Left lung (tissue), 10 donors: Measurements from ENCODE around the gene KAZALD1. TPM values are rescaled to one million over a fixed set of nuclear protein-coding genes. Genes with fewer than 3 reads are reported as not detected.
A peak's percentile ranks its signal among the peaks of the same experiment; 100 is the strongest.

Experiments used
- ATAC-seq: fragments of 200-7000 bp; cut with Tn5 transposase; one replicate; pipeline ENCODE4 v1.9.1; 2020; ENCODE audit warnings: moderate library complexity
- DNase-seq, 4 donors: peaks; one replicate each; pipeline ENCODE4 v3.0.0-alpha.2; 2013 to 2020
- H3K27ac ChIP-seq, 2 donors: fragments of 200-600 bp; sonication (generic) in 1 of 2; one replicate each; pipeline versions ENCODE4 v1.5.0 to v1.8.0; 2020 to 2021
- H3K27me3 ChIP-seq, 2 donors: fragments of 200-600 bp; sonication (generic) in 1 of 2; one replicate each; pipeline versions ENCODE4 v1.5.0 to v1.8.0; 2020 to 2021
- H3K36me3 ChIP-seq, 2 donors: fragments of 200-600 bp; sonication (generic) in 1 of 2; one replicate each; pipeline versions ENCODE4 v1.5.0 to v1.8.0; 2020 to 2021
- H3K4me1 ChIP-seq, 2 donors: fragments of 200-600 bp; one replicate each; pipeline ENCODE4 v1.8.0; 2021
- H3K4me3 ChIP-seq, 2 donors: fragments of 200-600 bp; sonication (generic) in 1 of 2; one replicate each; pipeline versions ENCODE4 v1.5.0 to v1.8.0; 2020 to 2021; ENCODE audit warnings: mild to moderate bottlenecking in 1 of 2
- H3K9me3 ChIP-seq, 2 donors: fragments of 200-600 bp; sonication (generic) in 1 of 2; one replicate each; pipeline versions ENCODE4 v1.5.0 to v1.8.0; 2020 to 2021
- intact Hi-C, 2 donors: fragments of 100-400 bp; cut with DNase I; formaldehyde crosslinking; loops; one replicate each; pipeline versions ENCODE4 v1.11.2 to v1.14.2; 2022
- polyA plus RNA-seq, 6 donors: library from polyadenylated mRNA; unstranded; fragments of 120-200 nt; gene quantifications; one replicate each; pipeline ENCODE4 v1.2.1, GENCODE V29; 2013; ENCODE audit not compliant: insufficient read length in 6 of 6
- total RNA-seq, 2 donors: library from RNA; stranded (reverse); fragmentation: NEBNext Ultra II Directional; extraction: Animal tissue kit (Norgen Biotek cat#: 25700); gene quantifications; one replicate each; pipeline ENCODE4 v1.2.1, GENCODE V29; 2021
- TF ChIP-seq, protein P1 (sequence below), 2 donors: fragments of 200-600 bp; sonication (generic) in 1 of 2; IDR thresholded peaks; one replicate each; pipeline versions ENCODE4 v1.5.0 to v1.8.0; 2021; ENCODE audit warnings: antibody characterized with exemption in 2 of 2
- donor health status: DM: no; HTN: yes; CAD: no.
- donor health status: DM: no; HTN: no; CAD: no.

The KAZALD1 gene
- total and polyA plus RNA-seq, 8 donors, result 7.1 to 17.0 (median 12.0) TPM

DNA sequence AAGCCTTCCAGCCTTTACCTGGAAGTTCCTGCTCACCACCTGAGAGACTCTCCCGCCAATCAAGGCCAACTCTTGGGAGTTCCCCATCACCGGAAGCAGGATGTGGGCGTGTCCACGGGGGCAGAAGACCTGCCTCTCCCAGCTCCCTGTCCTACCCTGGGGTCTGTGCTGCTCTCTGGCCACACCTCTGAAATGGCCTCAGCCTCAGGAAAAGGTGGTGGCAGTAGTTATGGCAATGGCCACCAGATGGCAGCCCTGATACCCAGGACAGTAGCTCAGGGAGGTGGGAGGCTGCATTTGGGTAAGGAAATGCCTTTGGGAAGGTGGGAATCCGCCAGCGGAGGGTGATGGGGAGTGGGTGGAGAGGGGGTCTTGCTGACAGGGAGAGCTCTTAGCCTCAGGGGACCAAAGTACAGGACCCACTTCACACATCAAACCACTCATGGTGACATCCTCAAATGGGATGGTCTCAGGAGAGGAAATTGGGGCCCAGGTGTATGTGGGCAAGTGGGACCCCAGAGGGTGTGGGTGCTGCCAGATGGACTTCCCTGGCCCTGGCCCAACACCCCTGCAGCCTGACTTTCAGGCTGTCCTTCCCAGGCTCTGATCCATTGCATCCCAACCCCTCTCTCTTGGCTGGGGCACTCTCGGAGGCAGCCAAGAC is 33.9 kb downstream of the KAZALD1 start:
- Histone ChIP-seq H3K4me1 (no peaks in the 10 kb centered on the region), H3K27me3 (peaks cover 19 to 97% of the 10 kb centered on the region in 2 donors), H3K4me3 (no peak overlapping the region), H3K36me3 (no peaks in the 10 kb centered on the region), H3K9me3 (no peaks in the 10 kb centered on the region), H3K27ac (no peak overlapping the region)
- DNase-seq, result peak in 3 of 4 donors; percentile 34 to 62 (median 42)
- TF ChIP-seq, protein P1, sequence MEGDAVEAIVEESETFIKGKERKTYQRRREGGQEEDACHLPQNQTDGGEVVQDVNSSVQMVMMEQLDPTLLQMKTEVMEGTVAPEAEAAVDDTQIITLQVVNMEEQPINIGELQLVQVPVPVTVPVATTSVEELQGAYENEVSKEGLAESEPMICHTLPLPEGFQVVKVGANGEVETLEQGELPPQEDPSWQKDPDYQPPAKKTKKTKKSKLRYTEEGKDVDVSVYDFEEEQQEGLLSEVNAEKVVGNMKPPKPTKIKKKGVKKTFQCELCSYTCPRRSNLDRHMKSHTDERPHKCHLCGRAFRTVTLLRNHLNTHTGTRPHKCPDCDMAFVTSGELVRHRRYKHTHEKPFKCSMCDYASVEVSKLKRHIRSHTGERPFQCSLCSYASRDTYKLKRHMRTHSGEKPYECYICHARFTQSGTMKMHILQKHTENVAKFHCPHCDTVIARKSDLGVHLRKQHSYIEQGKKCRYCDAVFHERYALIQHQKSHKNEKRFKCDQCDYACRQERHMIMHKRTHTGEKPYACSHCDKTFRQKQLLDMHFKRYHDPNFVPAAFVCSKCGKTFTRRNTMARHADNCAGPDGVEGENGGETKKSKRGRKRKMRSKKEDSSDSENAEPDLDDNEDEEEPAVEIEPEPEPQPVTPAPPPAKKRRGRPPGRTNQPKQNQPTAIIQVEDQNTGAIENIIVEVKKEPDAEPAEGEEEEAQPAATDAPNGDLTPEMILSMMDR (IDR thresholded peaks at IDR 0.05), result peak; percentile 76 to 83
- ATAC-seq, result peak; percentile 92
- intact Hi-C loops, result loop anchor here in 1 of 2 donors (5.0 kb wide), 1 partner anchor 47 kb away; no protein-coding TSS in a partner anchor

DNA sequence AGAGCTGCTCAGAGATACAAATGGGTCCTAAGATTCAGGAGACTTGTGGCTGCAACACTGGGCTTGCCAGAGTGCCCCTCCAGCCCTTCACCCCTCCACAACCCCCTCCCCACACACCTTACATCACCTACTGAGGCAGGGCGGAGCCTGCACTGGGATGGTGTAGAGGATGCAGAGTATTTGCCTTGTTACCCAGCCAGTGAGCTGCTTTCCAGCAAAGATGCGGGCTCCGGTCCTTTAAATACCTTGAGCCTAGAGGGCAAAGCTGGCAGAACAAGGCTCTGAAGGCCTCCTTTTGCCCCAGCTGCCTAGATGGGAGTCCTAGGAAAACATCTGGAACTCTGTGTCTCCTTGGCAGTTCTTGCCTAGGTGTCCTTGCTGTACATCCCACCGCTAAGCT is 34.6 kb downstream of the KAZALD1 start:
- no peaks in the 10 kb centered on the region for H3K9me3 ChIP-seq
- TF ChIP-seq, protein P1 (IDR thresholded peaks at IDR 0.05), result no peak
- DNase-seq (no peak), ATAC-seq (no peak)
- no peak overlapping the region for H3K4me3 ChIP-seq
- no peak overlapping the region for H3K27ac ChIP-seq
- H3K27me3 ChIP-seq, result peaks cover 19 to 97% of the 10 kb centered on the region in 2 donors
- H3K36me3 ChIP-seq, result no peaks in the 10 kb centered on the region
- H3K4me1 ChIP-seq, result no peaks in the 10 kb centered on the region
- intact Hi-C loops, result loop anchor here in 1 of 2 donors (5.0 kb wide), 1 partner anchor 46 kb away; no protein-coding TSS in a partner anchor

DNA sequence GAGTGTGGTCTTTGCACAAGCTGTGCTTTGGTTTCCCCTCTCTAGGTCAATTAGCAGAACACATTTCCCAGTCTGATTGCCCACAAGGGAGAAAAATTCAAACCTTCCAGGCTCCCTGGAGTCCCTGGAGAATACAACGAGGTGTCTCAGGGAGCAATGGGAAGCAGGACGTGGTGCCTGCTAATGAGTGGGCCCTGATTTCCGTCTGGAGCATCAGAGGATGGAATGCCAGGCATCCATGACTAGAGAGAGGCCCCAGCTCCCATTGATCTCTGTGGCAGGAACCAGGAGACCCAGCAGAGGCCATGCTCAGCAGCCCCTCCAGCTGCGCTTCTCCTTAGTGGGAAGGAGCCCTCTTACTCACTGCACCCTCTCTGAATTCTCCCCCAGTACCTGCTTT is 36.1 kb downstream of the KAZALD1 start:
- DNase-seq, result no peak
- H3K4me3 ChIP-seq, result no peak overlapping the region
- TF ChIP-seq, protein P1 (IDR thresholded peaks at IDR 0.05), result no peak
- no peaks in the 10 kb centered on the region for H3K4me1 ChIP-seq
- intact Hi-C loops, result loop anchor here in 1 of 2 donors (5.0 kb wide), 1 partner anchor 44 kb away; no protein-coding TSS in a partner anchor
- no peaks in the 10 kb centered on the region for H3K36me3 ChIP-seq
- H3K9me3 ChIP-seq, result no peaks in the 10 kb centered on the region
- peaks cover 16 to 97% of the 10 kb centered on the region in 2 donors for H3K27me3 ChIP-seq
- H3K27ac ChIP-seq, result no peak overlapping the region
- ATAC-seq, result no peak

DNA sequence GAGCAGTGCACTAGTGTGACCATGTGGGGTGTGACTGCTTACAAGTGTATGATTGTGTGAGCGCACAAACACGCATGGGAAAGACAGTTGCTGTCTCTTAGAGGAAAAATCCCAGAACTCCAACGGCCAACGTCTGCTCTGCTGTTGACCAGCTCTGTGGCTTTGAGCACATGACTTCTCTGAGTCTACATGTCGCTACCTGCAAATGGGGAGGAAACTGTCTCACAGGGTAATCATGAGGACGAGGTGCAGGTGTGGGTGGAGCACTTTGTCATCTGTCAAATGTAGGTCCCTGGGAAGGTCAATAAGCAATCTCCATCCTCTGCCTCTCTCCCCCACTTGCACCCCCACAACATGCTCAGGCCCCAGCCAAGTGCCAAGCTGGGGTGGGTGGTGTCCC is 38.1 kb downstream of the KAZALD1 start:
- H3K27ac ChIP-seq, result no peak overlapping the region
- ATAC-seq, result no peak
- no peaks in the 10 kb centered on the region for H3K9me3 ChIP-seq
- TF ChIP-seq, protein P1 (IDR thresholded peaks at IDR 0.05), result no peak
- H3K27me3 ChIP-seq, result peaks cover 9 to 95% of the 10 kb centered on the region in 2 donors
- no peaks in the 10 kb centered on the region for H3K36me3 ChIP-seq
- no peak overlapping the region for H3K4me3 ChIP-seq
- no peaks in the 10 kb centered on the region for H3K4me1 ChIP-seq
- intact Hi-C loops, result loop anchor here in 1 of 2 donors (5.0 kb wide), 1 partner anchor 42 kb away; no protein-coding TSS in a partner anchor
- no peak for DNase-seq

DNA sequence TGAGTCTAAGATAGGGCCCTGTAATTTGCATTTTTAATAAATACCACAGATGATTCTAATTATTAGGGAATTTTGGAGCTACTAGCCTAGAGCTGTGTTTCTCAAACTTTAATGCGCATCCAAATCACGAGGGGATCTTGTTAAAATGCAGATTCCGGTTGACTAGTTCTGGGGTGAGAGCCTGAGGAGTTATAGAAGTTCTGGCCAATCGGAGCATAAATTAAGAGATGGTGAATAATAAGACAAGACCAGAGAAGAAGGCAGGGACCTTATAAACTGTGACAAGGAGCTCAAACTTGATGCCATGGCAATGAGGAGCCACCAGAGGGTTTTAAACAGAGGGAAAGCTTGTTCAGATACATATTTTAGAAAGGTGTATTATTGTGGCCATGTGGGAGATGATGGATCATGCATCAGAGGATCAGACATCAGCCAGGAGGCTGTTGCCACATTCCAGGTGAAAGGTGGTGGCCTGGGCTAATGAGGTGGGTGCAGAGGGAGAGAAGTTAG is 39.6 kb downstream of the KAZALD1 start:
- no peak for DNase-seq
- TF ChIP-seq, protein P1 (IDR thresholded peaks at IDR 0.05), result no peak
- no peaks in the 10 kb centered on the region for H3K36me3 ChIP-seq
- no peak for ATAC-seq
- H3K9me3 ChIP-seq, result no peaks in the 10 kb centered on the region
- no peaks in the 10 kb centered on the region for H3K4me1 ChIP-seq
- H3K27ac ChIP-seq, result no peak overlapping the region
- peaks cover 9 to 93% of the 10 kb centered on the region in 2 donors for H3K27me3 ChIP-seq
- no peak overlapping the region for H3K4me3 ChIP-seq
- intact Hi-C loops, result no loop called here
